ENCODE results near the gene YTHDF1. TPM values are rescaled to one million over a fixed set of nuclear protein-coding genes. Genes with fewer than 3 reads are reported as not detected.

The YTHDF1 gene
- total and polyA plus RNA-seq, 2 of the 8 experiments (the other 6 are each of a cell fraction or from before 2014, with no cell fraction given), result 32.8 to 66.0 TPM

DNA sequence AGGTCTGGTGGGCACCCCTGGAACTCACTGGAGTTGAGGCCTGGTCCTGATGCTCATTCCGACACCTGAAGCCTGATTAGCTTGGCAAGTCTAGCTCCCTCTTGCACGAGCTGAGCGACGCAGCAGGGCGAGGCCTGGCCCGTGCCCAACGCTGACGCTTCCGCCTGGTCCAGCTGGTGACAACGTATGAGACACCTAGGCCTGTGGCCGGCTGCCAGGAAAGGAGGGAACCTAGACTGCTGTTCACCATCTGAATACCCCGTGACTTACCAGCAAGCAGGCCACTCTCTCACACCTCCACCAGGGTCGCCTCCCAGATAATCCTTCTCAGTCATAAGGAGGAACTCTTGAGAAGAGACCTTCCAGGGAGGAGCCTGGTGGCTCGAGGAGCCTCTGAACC, 24.5 kb downstream of the YTHDF1 start (continued):
- TF ChIP-seq CHD7 (IDR thresholded peaks at IDR 0.05; ENCODE audit: insufficient replicate concordance, low read length), result no peak
- TF ChIP-seq, protein P1, sequence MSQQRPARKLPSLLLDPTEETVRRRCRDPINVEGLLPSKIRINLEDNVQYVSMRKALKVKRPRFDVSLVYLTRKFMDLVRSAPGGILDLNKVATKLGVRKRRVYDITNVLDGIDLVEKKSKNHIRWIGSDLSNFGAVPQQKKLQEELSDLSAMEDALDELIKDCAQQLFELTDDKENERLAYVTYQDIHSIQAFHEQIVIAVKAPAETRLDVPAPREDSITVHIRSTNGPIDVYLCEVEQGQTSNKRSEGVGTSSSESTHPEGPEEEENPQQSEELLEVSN (IDR thresholded peaks at IDR 0.05), result no peak

All from H1 (cell line).